HepG2 (cell line): ENCODE data around the gene CNNM1. TPM values are rescaled to one million over a fixed set of nuclear protein-coding genes. Genes with fewer than 3 reads are reported as not detected.

Experiments used
- ATAD3A ChIP-seq: sonication (generic); formaldehyde crosslinking; IDR thresholded peaks from 2 replicates; pipeline ENCODE4 v1.4.0; 2020; ENCODE audit warnings: missing genetic modification reagents
- FOXA1 ChIP-seq, 2 experiments: fragments of 450-650 bp in 1 of 2; sonication (generic) in 1 of 2; formaldehyde crosslinking in 1 of 2; IDR thresholded peaks; 2 replicates each; pipeline versions ENCODE4 v1.4.0 to v1.6.1; 2016 to 2020; ENCODE audit warnings: missing genetic modification reagents in 1 of 2
- FOXK1 ChIP-seq: sonication (generic); formaldehyde crosslinking; IDR thresholded peaks from 2 replicates; pipeline ENCODE4 v1.4.0; 2020; ENCODE audit warnings: low read depth, missing genetic modification reagents, borderline replicate concordance
- GLI4 ChIP-seq: sonication (generic); formaldehyde crosslinking; IDR thresholded peaks from 2 replicates; pipeline ENCODE4 v1.5.1; 2020; ENCODE audit warnings: missing genetic modification reagents, mild to moderate bottlenecking, moderate library complexity, borderline replicate concordance
- KAT8 ChIP-seq: IDR thresholded peaks from 2 replicates; pipeline ENCODE4 v1.6.1; 2016; ENCODE audit warnings: missing genetic modification reagents, missing compliant biosample characterization
- MTF1 ChIP-seq: sonication (generic); formaldehyde crosslinking; IDR thresholded peaks from 2 replicates; pipeline ENCODE4 v1.5.0; 2020; ENCODE audit warnings: missing genetic modification reagents
- MYNN ChIP-seq: sonication (generic); formaldehyde crosslinking; IDR thresholded peaks from 2 replicates; pipeline ENCODE4 v1.4.0; 2020; ENCODE audit warnings: mild to moderate bottlenecking, low read depth, missing genetic modification reagents
- PCBP2 ChIP-seq: fragments of 200-400 bp; formaldehyde crosslinking; optimal IDR thresholded peaks from 2 replicates; pipeline ENCODE3; 2018; ENCODE audit warnings: low read length, low read depth; ENCODE audit not compliant: poor library complexity, severe bottlenecking
- RFXAP ChIP-seq: sonication (generic); formaldehyde crosslinking; IDR thresholded peaks from 2 replicates; pipeline ENCODE4 v1.4.0; 2020; ENCODE audit warnings: missing genetic modification reagents, borderline replicate concordance
- SALL2 ChIP-seq: sonication (generic); formaldehyde crosslinking; IDR thresholded peaks from 2 replicates; pipeline ENCODE4 v1.8.1; 2023; ENCODE audit warnings: mild to moderate bottlenecking, missing genetic modification reagents, inconsistent platforms
- SMAD9 ChIP-seq: sonication (generic); formaldehyde crosslinking; IDR thresholded peaks from 2 replicates; pipeline ENCODE4 v1.5.1; 2020; ENCODE audit warnings: mild to moderate bottlenecking, missing genetic modification reagents
- TFE3 ChIP-seq: IDR thresholded peaks from 2 replicates; pipeline ENCODE4 v1.6.1; 2016
- TRIM24 ChIP-seq: sonication (generic); formaldehyde crosslinking; IDR thresholded peaks from 2 replicates; pipeline ENCODE4 v1.8.0; 2022; ENCODE audit warnings: mild to moderate bottlenecking, missing genetic modification reagents
- ZBTB10 ChIP-seq: sonication (generic); formaldehyde crosslinking; IDR thresholded peaks from 2 replicates; pipeline ENCODE4 v1.4.0; 2020; ENCODE audit warnings: missing genetic modification reagents, borderline replicate concordance
- ZBTB20 ChIP-seq: sonication (generic); formaldehyde crosslinking; IDR thresholded peaks from 2 replicates; pipeline ENCODE4 v1.8.1; 2023; ENCODE audit warnings: missing genetic modification reagents, low read depth, mild to moderate bottlenecking, borderline replicate concordance
- ZNF160 ChIP-seq: sonication (generic); formaldehyde crosslinking; IDR thresholded peaks from 2 replicates; pipeline ENCODE4 v1.8.0; 2022; ENCODE audit warnings: mild to moderate bottlenecking, inconsistent platforms, missing genetic modification reagents
- ZNF251 ChIP-seq: sonication (generic); formaldehyde crosslinking; IDR thresholded peaks from 2 replicates; pipeline ENCODE4 v1.9.0; 2021; ENCODE audit warnings: mild to moderate bottlenecking, missing genetic modification reagents
- ZNF547 ChIP-seq: sonication (generic); formaldehyde crosslinking; IDR thresholded peaks from 2 replicates; pipeline ENCODE4 v1.5.1; 2020; ENCODE audit warnings: mild to moderate bottlenecking, missing genetic modification reagents
- polyA plus RNA-seq, 8 experiments: library from polyadenylated mRNA; depleted of rRNA in 3 of 8; stranded (reverse) in 7 of 8; unstranded in 1 of 8; fragments of >200 nt; fragmentation: Illumina TruSeq in 4 of 8; extraction: Trizol in 4 of 8; gene quantifications; 2 replicates each; pipeline versions ENCODE4 v1.2.1 to v1.2.3, GENCODE V29; 2011 to 2016; ENCODE audit warnings: low read depth in 4 of 8, missing spikeins in 1 of 8, mixed read lengths in 1 of 8; ENCODE audit not compliant: insufficient read depth in 1 of 8
- total RNA-seq, 5 experiments: library from RNA; depleted of rRNA; stranded (reverse); fragments of >200 nt; fragmentation: Illumina TruSeq; extraction: Trizol; gene quantifications; 2 replicates each; pipeline ENCODE4 v1.2.3, GENCODE V29; 2016; ENCODE audit warnings: low read depth in 1 of 5
- TF ChIP-seq, protein P1 (sequence below): sonication (generic); formaldehyde crosslinking; IDR thresholded peaks from 2 replicates; pipeline ENCODE4 v1.4.0; 2020; ENCODE audit warnings: mild to moderate bottlenecking, missing genetic modification reagents, borderline replicate concordance
- TF ChIP-seq, protein P2 (sequence below): sonication (generic); formaldehyde crosslinking; IDR thresholded peaks from 2 replicates; pipeline ENCODE4 v1.5.0; 2020; ENCODE audit warnings: missing genetic modification reagents, mild to moderate bottlenecking, borderline replicate concordance

Gene CNNM1
- total and polyA plus RNA-seq, 2 of the 13 experiments (the other 11 are each of a cell fraction or from before 2014, with no cell fraction given), result 4.3 to 9.6 TPM

DNA sequence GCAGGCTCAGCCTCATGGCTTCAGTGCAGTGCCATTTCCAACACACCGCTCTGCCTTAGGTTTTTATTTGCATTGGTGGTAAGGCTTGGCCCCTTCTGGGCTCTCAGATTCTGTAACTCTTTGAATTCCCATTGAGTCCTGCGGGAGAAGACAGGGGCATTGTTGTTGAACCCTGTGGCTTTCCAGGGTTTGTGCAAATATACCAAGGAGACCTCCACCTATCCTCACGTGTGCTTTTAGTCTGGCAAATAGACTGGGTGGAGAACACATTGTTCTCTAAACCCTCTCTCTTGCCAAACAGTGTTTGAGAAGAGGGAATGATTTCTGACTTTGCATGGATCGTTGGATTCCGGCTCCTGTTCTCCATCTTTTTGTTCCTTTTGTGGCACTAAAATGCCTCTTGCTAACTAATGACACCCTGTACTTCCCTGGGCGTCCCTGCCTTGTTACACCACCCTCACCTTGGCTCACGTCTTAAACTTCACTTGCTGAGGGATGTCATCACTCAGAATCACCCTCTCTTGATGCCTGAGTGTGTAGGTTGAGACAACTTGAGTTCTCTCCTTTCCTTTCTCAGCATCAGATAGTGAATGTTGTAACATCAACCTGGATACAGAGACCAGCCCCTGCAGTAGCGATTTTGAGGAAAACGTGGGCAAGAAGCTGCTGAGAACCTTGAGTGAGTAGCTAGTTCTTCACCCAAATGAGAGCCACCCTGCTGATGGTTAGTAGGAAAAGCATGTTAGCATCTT is 60.7 kb downstream of the CNNM1 start (continued):
- TF ChIP-seq, protein P1, sequence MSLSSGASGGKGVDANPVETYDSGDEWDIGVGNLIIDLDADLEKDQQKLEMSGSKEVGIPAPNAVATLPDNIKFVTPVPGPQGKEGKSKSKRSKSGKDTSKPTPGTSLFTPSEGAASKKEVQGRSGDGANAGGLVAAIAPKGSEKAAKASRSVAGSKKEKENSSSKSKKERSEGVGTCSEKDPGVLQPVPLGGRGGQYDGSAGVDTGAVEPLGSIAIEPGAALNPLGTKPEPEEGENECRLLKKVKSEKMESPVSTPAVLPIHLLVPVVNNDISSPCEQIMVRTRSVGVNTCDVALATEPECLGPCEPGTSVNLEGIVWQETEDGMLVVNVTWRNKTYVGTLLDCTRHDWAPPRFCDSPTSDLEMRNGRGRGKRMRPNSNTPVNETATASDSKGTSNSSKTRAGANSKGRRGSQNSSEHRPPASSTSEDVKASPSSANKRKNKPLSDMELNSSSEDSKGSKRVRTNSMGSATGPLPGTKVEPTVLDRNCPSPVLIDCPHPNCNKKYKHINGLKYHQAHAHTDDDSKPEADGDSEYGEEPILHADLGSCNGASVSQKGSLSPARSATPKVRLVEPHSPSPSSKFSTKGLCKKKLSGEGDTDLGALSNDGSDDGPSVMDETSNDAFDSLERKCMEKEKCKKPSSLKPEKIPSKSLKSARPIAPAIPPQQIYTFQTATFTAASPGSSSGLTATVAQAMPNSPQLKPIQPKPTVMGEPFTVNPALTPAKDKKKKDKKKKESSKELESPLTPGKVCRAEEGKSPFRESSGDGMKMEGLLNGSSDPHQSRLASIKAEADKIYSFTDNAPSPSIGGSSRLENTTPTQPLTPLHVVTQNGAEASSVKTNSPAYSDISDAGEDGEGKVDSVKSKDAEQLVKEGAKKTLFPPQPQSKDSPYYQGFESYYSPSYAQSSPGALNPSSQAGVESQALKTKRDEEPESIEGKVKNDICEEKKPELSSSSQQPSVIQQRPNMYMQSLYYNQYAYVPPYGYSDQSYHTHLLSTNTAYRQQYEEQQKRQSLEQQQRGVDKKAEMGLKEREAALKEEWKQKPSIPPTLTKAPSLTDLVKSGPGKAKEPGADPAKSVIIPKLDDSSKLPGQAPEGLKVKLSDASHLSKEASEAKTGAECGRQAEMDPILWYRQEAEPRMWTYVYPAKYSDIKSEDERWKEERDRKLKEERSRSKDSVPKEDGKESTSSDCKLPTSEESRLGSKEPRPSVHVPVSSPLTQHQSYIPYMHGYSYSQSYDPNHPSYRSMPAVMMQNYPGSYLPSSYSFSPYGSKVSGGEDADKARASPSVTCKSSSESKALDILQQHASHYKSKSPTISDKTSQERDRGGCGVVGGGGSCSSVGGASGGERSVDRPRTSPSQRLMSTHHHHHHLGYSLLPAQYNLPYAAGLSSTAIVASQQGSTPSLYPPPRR (CRISPR knock-in tag), result peak; percentile 62; the same call in 1 of the 2 replicates
- no peak for TF ChIP-seq ZBTB10
- peak; percentile 35; the same call in 1 of the 2 replicates for TF ChIP-seq KAT8 (CRISPR knock-in tag)
- TF ChIP-seq PCBP2, result no peak
- no peak for TF ChIP-seq ZNF547
- no peak for TF ChIP-seq ZNF251 (CRISPR knock-in tag)
- TF ChIP-seq MTF1 (CRISPR knock-in tag), result no peak
- TF ChIP-seq GLI4 (CRISPR knock-in tag), result no peak
- TF ChIP-seq ZBTB20 (CRISPR knock-in tag), result no peak
- no peak for TF ChIP-seq RFXAP (CRISPR knock-in tag)
- no peak for TF ChIP-seq ZNF160
- TF ChIP-seq SMAD9 (CRISPR knock-in tag), result no peak
- TF ChIP-seq, protein P2, sequence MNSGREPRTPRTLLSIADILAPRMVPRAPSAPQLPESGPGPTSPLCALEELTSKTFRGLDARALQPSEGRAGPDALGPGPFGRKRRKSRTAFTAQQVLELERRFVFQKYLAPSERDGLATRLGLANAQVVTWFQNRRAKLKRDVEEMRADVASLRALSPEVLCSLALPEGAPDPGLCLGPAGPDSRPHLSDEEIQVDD (CRISPR knock-in tag), result no peak
- TF ChIP-seq ATAD3A (CRISPR knock-in tag), result no peak
- TF ChIP-seq FOXK1, result no peak
- no peak for TF ChIP-seq SALL2 (CRISPR knock-in tag)
- no peak for TF ChIP-seq TRIM24
- TF ChIP-seq MYNN (CRISPR knock-in tag), result no peak
- TF ChIP-seq FOXA1 (IDR thresholded peaks at IDR 0.05), result no peak
- peak; percentile 56; the same call in 1 of the 2 replicates for TF ChIP-seq FOXA1 (CRISPR knock-in tag; IDR thresholded peaks at IDR 0.05)
- TF ChIP-seq TFE3 (CRISPR knock-in tag), result no peak
